NCI-H82 (cell line): ENCODE data around the gene S100Z.
"Not testable (repeated sequence)": the region's sequence is repeated elsewhere in the genome, so short reads cannot be mapped to it uniquely, and the experiment has no call there.

Experiments used
- DNase-seq: peaks from one replicate; lab custom pipeline; 2025; lab: John Stamatoyannopoulos, UW

The S100Z gene

DNA sequence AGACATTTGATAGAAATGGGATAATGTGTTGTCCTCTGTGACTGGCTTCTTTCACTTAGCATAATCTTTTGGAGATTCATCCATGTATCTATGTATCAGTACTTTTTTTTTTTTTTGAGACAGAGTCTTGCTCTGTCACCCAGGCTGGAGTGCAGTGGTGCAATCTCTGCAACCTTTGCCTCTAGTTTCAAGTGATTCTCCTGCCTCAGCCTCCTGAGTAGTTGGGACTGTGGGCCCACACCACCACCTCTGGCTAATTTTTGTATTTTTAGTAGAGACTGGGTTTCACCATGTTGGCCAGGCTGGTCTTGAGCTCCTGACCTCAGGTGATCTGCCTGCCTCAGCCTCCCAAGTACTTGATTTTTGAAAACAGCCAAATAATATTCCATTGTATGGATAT is 23.4 kb upstream of the S100Z start:
- DNase-seq: not testable (repeated sequence)

DNA sequence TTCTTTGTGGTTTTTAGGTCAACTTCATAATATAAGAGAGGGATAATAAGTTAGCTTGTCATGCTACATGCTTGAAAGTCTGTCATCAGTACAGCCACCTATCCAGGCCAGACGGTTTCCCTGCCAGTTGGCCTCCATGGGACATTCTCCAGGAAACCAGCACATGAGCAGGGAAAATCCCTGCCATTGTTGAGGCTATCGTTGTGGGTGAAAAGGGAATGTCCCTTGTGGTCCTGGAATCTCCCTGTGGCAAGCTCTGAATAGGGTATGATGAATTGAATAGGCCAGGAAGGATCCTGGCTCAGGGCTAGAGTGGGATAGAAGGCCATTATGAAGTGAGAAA is 18.7 kb upstream of the S100Z start:
- no peak for DNase-seq

DNA sequence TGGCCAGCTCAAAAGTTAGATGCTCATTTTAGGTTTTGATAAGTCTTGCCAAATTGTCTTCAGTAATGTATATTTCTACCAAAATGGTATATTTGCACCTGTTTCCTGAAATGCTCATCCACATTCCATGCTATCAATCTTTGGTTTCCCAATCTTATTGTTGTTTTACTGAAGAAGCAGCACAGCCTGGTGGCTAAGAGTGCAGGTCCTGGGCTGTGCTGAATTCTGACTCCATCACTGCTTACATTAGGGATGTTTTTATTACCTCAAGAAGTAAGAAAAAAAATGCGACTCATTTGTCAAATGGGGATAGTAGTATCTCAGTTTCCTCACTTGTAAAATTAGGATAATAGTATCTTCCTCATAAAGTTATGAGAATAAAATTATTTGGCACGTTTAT is 13.6 kb upstream of the S100Z start:
- DNase-seq: no peak

DNA sequence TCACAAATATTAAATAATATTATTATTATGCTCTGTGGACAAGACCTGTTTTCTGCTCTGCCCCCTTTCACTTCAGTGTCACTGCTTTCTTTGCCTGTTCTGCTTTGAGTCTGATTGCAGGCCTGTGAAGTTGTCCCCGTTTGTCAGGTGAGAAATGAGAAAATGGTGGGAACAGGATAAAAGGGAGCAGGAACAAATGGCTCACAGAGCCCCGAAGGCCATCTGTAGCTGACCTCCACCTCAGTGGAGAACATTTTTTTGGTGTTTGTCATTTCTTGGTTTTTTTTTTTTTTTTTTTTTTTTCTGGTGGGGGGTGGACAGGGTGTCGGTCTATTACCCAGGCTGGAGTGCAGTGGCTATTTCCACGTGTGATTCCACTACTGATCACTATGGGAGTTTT is 13.2 kb upstream of the S100Z start:
- DNase-seq: no peak

DNA sequence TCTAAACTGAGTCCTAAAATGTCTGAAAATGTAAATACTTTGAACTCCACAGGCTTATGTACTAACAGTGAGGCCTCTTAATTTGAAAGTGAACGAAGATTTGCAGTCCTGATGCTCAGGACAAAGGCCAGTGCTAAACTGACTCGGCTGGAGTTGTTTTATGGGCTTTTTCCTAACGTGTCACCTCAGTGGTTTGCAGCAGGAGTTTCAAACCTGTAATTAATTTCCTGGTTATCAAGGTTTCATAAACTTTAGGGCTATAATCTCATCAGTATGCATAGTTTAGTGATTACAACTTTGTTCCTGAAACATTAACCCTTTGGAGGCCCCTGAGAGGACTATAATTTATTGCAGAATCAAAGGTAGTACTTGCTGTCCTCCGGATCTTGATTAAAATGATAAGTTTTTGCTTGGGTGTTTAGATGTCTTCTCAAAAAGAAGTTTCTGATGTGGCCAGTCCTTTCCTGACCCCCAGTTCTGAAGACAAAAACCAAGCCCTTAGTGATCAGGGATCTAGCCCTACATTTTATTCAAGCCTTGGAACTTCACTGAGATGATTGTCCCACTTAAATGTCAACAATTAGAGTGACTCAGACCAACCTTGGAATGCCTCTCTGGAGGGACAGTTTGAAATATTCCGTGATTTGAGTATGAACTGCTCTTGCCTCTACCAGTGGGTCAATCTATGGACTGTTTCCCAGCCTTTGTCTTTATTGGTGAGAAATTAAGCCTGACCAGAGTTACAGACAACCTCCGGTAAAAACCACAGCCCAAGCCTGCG is 11.1 kb upstream of the S100Z start:
- no peak for DNase-seq

DNA sequence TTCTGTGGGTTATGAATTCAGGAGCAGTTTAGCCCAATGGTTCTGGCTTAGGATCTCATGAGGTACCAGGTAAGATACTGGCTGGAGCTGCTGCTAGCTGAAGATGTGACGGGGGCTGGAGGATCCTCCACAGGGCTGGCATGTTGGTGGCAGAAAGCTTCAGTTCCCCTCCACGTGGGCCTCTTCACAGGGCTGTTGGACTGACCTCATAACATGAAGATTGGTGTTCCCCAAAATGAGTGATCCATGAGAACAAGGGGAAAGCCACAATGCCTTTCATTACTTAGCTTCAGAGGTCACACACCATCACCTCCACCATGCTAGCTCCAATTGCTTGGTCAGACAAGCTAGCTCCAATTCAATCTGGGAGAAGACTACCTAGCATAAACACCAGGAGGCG is 8.5 kb upstream of the S100Z start:
- DNase-seq: no peak

DNA sequence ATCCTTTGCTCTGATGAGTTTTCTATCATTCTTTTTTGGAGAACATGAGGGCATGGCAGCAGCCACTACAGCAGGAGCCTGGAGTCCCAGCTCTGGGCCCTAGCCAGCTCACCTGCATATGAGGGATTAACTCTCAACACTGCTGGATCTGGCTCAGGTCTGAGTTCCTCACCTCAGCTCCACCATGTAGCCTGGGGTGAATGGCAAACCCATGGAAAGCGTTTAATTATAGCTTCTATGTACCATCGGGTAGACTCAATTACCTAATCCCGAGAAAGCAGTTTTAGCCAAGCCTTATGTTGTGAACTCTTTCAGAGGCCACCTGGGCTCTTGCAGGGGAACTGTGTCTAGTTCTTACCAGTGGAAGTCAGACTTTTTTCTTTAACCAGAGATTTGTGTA is 3.9 kb upstream of the S100Z start:
- peak; percentile 1 for DNase-seq

DNA sequence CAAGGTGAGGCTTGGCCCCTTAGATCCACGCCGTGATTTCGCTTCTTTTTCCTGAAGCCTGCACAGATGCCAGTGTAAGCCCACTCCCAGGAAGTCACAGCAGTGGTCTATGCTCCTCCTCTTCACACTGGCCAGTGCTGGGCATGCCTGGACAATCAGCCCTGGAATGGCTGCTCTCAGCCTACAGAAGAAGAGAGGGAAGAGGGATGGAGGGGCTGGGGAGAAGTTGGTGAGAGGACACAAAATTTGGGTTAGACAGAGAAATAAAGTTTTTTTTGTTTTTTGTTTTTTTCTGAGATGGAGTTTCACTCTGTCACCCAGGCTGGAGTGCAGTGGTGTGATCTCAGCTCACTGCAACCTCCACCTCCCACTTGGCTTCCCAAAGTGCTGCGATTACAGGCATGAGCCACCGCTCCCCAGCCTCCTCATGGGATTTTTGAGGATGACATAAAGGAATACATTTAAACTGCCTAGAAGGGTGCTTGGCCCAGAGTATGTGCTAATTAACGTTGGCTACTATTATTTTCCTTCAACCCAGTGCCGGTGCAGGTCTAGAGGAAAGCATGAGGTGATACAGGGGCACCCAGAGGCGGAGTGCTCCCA is 830 bp downstream of the S100Z start:
- no peak for DNase-seq

DNA sequence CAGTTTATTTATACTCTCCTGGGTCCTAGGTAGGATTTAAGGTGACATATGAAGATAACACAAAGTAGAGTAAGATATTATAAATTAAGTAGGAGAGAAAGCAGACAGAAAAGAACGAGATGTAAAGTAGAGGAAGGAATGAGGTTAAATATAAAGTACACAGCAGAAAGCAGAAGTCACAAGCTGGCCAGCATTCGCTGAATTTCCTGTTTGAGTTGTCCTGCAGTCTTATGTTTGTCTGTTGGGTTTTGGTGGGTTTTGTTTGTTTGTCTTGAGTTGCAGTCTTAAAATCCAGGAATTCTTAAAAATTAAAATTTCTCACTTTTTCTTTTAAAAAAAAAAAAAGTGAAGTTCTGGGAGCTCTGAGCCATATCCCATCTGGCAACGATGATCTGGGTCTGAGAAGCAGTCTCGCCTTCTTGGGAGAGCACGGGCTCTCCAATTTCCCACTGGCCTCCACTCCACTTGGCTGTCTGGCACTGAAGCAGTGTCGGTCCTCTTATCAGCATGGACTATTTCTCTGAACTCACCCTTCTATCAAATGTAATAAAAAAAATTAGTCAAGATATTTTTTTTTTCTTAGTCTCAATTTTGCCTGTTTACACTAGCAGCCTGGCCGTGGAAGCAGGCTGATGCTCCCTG is 2.0 kb downstream of the S100Z start:
- no peak for DNase-seq

DNA sequence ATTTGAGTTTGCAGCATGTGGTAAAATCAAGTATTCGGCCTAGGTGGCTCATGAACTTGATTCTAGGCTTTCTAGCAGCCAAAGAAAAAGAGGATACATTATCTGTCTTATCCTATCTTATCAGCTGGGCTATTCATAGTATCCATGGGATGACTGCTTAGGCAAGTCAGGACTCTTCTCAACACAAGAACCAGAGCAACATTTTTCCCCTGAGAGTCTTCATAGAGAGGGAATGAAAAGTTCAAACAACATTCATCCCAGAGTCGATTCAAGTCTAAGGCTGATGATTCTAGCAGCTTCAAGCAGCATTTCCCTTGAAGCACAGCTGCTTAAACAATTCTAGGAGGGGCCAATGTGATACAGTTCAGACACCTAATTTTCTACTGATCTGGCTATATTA is 3.0 kb downstream of the S100Z start:
- DNase-seq: no peak

DNA sequence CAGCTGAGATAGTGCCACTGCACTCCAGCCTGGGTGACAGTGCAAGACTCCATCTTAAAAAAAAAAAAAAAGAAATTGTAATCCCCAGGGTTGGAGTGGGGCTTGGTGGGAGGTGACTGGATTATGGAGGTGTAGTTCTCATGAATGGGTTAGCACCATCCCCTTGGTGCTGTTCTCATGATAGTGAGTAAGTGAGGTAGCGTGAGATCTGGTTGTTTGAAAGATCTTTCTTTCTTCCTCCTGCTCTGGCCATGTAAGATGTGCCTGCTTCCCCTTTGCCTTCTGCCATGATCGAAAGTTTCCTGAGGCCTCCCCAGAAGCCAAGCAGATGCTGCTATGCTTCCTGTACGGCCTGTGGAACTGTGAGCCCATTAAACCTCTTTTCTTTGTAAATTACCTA is 3.9 kb downstream of the S100Z start:
- not testable (repeated sequence) for DNase-seq

DNA sequence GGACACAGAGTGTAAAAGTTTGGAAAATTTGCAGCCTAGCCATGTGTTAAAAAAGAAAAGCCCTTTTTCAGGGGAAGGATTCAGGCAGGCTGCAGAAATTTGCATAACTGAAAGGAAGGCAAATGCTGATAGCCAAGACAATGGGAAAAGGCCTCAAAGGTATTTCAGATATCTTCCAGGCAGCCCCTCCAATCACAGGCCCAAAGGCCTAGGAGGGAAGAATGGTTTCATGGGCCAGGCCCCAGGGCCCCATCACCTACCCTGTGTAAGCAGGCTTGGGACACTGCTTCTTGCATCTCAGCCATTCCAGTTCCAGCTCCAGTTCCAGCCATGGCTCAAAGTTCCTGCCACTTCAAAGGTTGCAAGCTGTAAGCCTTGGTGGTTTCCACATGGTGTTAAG is 4.8 kb downstream of the S100Z start:
- no peak for DNase-seq

DNA sequence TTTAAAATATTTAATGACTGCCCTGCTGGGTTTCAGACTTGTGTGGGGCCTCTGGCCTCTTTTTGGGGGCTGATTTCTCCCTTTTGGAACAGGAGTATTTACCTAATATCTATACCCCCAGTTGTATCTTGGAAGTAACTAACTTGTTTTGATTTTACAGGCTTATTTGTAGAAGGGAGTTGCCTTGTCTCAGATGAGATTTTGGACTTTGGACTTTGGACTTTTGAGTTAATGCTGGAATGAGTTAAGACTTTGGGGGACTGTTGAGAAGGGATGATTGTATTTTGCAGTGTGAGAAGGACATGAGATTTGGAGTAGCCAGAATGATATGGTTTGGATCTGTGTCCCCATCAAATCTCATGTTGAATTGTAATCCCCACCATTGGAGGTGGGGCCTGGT is 5.7 kb downstream of the S100Z start:
- not testable (repeated sequence) for DNase-seq

DNA sequence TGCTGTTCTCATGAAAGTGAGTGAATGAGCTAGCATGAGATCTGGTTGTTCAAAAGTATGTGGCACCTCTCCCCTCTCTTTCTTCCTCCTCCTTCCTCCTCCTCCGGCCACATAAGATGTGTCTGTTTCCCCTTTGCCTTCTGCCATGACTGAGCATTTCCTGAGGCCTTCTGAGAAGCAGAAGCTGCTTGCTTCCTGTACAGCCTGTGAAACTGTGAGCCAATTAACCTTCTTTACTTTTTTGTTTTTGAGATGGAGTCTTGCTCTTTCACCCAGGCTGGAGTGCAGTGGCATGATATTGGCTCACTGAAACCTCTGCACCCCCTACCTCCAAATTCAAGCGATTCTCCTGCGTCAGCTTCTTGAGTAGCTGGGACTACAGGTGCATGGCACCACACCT is 6.1 kb downstream of the S100Z start:
- DNase-seq: no peak

DNA sequence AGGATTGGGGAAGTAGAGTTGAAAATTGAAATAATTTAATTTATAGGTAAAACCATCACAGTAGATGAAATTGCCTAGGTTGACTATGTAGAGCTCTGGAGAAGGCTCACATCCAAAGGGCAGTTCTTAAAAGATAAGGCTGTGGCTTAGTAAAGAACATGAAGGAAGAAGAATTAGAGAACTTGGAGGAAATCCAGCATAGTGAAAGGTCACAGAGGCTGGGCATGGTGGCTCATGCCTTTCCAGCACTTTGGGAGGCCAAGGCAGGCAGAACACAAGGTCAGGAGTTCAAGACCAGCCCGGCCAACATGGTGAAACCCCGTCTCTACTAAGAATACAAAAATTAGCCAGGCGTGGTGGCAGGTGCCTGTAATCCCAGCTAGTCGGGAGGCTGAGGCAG is 7.0 kb downstream of the S100Z start:
- not testable (repeated sequence) for DNase-seq

DNA sequence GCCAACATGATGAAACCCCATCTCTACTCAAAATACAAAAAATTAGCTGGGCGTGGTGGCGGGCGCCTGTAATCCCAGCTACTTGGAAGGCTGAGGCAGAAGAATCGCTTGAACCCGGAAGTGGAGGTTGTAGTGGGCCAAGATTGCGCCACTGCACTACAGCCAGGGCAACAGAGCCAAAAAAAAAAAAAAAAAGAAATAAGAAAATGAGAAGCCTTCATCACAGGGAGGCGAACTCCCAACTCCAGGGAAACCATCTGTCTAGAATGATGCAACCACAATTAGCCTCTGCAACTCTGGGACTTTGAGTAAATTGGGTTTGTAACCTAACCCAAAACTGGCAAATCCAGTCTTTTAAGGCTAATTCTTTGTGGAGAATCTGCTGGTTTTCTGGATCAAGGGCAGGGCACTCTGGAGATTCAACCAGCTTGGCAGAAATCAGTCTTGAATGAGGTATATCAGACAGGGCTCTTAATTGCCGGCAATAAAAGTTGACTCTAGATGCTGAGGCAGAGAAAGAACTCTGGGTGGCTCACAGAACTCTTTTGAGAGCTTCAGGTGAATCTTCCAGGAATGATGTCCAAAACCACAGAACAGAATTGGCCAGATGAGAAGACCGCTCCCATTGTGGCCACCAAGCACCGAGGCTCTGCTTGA is 9.9 kb downstream of the S100Z start:
- no peak for DNase-seq

DNA sequence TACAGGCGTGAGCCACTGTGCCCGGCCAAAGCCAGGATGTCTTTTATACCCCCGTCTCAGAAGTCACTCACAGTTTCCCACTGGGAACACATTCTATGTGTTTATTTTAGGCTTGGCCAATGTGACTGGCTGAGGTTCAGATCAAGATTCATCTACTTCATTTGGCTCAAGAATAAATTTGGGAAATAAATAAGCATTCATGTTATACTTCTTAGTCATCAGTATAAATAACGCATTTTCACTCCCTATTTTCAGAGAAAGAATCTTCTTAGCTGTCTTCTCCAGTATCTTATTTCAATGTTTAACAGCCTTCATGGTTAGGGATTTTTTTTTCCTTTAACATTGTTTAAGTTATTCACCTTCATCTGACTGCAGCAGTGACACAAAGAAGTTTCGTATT is 11.8 kb downstream of the S100Z start:
- DNase-seq: no peak

DNA sequence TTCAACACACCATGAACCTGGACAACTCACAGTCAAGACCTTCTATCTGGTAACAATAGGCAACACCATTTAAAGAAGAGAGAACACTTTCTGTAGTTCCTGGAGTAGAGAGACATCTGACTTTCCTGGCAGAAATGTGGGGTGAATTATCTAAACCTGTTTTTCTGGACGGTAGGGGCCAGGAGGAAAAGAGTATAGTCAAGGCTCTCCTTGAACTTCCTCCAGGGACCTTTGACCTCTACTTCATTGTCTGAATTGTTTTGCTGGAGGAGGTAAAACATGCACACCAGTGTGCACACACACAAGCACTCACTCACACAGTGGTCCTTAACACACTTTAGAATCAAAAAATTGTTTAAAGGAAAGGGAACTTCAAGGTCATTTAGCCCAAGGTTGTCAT is 13.2 kb downstream of the S100Z start:
- DNase-seq: no peak

DNA sequence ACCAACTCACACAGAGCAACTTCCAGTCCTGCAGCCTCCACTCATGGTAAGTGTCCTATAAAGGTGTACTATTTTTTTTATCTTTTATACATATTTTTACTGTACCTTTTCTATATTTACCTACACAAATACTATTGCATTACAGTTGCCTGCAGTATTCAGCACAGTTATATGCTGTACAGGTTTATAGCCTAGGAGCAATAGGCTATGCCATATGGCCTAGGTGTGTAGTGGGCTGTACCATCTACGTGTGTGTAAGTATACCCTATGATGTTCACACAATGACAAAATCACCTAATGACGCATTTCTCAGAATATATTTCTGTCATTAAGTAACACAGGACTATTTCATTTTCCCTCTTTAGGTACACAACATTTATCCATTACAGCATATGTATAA is 16.7 kb downstream of the S100Z start:
- no peak for DNase-seq

DNA sequence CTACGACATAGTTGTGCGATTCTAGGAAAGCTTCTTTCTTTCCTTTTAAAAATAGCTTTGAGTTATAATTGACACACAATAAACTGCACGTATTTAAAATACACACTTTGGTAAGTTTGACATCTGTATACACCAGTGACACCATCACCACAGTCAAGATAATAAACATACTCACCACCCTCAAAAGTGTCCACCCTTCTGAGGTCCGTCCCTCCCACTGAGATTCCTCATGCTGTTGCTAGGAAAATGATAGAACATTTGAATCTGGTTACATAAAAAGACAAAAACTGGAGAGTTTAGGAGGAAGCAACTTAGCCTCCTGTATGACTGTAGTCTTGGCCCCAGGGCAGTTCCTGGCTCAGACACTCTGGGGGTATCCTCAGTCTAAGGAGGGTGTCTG is 17.2 kb downstream of the S100Z start:
- DNase-seq: no peak

DNA sequence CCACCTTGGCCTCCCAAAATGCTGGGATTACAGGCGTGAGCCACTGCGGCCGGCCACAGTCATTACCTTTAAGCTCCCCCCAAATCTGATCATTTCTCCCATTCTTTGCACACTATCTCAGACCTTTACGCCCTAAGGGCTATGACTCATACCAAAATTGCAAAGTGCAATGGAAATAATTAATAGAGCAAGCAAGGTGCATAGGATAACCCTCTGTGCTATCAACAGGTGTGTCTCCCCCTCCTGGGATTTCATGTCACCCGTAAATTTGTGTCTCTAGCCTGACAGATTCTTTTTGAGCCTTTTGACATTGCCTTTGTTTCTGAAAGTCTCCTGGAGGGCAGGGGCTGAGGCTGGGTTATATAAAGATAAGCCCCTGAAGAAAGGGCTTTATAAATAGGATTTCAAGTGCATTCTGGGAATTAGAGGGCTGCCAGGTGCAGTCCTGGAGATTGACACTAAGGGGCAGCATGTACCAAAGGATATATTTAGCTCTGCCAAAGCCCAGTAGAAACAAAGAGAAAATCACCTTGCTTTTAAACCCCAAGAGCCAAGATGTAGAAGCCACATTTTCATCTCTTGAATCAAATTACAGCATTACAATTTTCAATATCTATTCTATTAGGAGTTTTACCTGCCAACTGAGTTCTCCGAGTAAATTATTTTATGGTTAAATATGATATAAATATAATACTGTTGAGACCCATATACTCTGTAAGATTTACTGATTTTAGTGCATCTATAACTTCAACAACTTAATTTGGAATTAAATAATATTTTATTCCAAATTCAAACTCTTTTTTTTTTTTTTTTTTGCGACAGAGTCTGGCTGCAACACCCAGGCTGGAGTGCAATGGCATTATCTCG is 18.2 kb downstream of the S100Z start:
- peak; percentile 87 for DNase-seq

DNA sequence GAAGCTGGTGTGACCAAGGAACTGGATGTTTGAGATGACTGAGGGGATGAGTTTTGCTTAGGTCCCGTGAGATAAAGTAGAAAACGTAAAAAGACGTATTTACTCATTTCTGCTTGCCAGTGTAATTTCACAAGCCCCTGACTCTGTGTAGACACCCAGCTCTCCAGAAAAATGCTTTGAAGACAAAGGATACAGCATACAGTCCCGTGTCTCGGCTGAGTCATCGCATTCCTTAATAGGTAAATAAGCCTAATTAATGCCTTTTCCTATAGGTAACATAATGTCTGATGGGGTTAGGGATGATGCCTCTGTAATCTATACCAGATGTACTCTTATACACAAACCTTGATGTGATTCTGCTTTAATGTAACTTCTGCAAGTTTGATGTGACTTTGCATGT is 20.2 kb downstream of the S100Z start:
- DNase-seq: no peak
